ENCODE measurements around the gene PLEK.
"Not testable (repeated sequence)": the region's sequence is repeated elsewhere in the genome, so short reads cannot be mapped to it uniquely, and the experiment has no call there.

PLEK gene, protein sequence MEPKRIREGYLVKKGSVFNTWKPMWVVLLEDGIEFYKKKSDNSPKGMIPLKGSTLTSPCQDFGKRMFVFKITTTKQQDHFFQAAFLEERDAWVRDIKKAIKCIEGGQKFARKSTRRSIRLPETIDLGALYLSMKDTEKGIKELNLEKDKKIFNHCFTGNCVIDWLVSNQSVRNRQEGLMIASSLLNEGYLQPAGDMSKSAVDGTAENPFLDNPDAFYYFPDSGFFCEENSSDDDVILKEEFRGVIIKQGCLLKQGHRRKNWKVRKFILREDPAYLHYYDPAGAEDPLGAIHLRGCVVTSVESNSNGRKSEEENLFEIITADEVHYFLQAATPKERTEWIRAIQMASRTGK

DNA sequence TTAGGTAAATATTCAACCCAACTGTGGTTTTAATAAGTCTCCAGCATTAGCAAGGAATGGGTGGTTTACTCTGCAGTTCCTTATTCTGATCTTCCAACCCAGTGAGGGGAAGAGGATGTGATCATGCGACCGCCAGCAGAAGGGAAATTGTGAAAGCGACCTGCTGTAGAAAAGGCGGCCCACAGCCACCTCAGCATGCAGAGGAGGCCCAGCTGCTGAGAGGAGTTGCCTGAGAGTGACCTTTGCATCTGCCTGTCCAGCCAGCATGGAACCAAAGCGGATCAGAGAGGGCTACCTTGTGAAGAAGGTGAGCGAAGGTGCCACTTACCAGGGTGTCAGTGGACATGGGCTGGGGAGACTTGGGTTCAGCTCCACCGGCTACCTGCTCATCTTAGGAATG is at the start of gene PLEK:
Gene PLEK (plus strand): TSS at position 196 of the 400 bp plus-strand sequence. CDS start 70 bp downstream, at position 266.
- peak; percentile 19 for DNase-seq (ENCODE audit: low read depth)

DNA sequence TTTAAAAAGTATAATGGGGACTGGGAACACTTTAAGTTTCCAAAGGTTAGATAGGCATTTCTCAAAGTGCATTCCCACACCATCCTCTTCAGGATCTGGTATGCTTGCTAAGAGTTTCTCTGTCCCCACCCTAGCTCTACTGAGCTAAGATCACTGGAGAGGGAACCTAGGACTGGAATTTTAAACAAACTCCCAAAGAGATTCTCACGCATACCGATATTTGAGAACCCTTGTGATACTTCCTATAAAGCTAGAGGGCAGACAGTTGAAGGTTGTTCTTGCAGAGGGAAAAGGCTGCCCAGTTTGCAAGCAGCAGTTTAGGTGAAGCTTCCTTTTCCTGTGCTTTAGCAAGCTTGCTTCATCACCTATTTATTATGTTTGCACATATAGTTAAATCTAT is 49.0 kb upstream of the PLEK start:
- no peak for DNase-seq (ENCODE audit: low read depth)

DNA sequence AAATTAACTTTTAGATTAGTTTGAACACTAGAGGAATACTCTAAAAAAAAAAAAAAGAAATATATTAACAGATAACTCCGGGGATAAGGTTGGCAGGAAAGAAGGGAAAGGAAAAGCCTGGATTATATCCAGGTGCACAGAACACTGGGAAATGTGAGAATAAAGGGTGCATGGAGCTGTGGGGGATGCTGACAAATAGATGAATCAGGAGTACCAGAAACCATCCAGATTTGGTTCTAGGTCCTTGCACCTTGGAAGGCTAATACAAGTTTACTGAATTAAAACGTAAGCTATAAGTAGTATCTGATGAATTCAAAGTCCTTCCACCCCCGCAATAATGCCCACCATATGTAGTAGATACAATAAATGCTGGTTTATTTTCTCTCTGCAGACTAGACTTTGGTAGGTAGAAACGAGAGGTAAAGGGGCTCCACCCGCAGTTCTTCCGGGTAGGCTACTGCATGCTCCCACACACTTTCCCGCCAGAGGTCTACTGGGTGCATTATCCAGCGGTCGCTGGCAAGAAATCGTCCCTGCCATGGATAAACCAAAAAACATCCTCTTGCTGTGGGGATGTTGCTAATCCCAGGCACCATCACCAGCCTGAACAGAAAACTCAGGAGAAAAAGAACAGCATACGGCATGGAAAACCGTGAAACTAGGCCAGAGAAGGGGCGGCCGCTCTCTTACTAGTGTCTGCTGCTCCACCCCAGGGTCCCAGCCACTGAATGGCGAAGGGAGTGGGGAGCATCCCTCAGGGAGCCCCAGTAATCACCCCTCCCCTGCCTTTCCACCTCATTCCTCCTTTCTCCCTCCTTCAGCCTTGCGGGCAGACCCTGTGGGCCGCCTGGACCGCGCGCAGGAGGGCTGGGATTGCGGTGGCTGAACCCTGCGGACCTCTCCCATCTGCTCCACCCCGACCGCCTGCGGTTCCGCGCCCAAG is 46.8 kb upstream of the PLEK start:
- DNase-seq (ENCODE audit: low read depth), result no peak

DNA sequence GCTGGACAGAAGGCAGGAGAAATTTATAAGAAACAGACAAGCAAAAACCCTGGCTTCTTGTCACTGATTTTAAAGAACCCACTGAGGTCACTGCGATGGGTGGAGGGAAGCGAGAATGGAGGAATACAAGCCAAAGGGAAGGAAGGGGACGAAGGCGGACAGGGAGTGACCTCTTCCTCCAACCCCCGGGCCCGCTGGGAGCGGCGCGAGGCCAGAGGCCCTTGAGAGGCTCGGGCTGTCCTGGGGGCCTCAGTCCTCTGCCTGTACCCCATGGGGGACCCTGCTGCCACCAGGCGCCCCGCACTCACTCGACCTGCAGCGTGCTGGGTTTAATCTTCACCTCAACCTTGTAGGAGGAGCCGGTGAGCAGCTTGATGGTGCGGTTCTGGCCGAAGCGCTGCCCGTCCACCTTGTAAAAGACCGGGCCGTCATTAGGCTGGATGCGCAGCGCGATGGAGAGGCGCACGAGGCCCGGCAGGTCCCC is 46.1 kb upstream of the PLEK start:
- DNase-seq (ENCODE audit: low read depth), result no peak

DNA sequence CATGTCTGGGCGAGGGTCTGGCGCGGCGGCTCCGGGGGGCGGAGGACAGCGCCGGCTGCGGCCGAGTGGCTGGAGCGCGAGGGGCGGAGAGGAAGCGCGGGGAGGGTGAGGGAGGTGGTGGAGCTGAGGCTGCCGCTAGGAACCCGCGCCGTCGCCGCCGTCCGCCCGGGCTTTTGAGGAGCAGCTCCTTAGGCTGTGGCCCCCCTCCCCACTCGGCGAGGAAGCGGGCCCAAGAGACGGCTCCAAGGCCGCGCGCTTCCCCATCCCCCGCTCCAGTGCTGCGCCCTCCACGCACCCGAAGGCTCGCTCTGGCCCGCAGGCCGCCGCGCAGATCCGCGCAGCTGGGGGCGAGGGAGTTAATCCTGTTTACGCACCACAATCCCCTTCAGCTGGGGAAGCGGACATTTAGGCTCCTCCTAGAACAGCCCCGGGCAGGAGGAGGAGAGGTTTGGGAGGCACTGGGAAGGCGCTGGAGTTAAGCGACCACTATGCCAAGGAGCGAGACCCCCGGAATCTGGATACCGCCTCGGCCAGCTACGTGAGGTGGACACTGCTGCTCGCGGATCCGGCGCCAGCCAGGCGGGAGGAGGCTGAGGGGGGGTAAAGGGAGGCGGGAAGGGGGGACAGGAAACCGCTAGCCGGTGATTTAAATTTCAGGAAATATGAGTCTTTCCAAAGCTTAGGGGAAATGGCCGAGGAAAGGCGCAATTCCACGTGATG is 45.5 kb upstream of the PLEK start, which contains the start of gene CNRIP1:
Gene CNRIP1 (minus strand): TSS at position 552 of the 720 bp plus-strand sequence. CDS start 549 bp downstream, at position 3.
- peak; percentile 78 for DNase-seq (ENCODE audit: low read depth)

DNA sequence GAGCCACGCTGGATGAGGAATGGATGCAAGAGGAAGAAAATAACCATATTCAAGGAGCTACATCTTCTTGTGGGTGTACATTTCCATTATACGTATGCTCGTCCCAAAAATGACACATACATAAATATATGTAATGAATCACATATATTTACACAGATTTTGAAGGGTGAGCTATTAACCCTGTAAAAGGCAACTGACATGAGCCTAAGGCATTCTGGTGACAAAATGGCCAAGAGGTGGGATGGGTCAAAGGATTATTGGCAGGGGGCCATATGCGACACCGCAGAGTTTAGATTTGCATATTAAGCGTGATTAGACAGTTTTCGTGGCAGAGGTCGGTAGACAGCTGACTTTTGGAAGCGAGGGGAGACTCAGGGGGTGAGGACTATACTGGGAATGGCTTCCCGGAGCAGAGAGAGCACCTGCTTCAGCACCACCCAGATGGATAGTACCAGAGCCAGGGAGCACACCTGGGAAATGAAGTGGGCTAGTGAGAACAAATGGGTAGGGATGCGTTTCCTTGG is 44.9 kb upstream of the PLEK start:
- peak; percentile 26 for DNase-seq (ENCODE audit: low read depth)

DNA sequence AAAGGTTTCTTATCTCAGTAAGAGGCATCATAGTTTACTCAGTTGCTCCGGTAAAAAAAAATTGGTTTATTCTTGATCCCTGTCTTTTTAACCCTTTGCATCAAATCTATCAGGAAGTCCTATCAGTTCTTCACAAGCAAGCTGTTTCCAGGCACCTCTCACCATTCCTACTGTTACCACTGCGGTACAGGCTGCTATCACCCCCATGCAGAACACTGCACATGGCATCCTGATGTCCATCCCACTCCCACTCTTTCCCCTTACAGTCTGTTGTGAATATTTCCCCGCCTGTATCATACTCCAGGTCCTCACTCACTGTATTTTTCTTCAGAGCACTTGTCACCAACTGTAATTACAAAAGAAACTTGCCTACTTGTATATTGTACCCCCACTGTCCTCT is 40.0 kb upstream of the PLEK start:
- no peak for DNase-seq (ENCODE audit: low read depth)

DNA sequence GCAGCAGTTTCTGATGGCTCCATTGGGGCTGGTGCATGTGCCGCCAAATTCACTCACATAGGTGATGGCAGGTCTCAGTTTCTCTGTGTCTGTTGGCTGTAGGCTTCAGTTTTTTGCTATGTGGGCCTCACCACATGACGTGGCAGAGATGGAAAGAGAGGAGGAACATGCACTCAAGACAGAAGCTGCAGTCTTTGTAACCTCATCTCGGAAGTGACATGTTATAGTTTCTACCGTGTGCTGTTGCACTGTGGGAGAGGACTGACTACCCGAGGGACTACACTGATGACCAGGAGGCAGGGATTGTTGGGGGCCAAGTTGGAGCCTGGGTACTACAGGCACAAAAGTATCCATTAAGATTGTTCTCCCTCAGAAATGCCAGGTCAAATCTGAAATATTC is 36.2 kb upstream of the PLEK start:
- DNase-seq (ENCODE audit: low read depth), result no peak

DNA sequence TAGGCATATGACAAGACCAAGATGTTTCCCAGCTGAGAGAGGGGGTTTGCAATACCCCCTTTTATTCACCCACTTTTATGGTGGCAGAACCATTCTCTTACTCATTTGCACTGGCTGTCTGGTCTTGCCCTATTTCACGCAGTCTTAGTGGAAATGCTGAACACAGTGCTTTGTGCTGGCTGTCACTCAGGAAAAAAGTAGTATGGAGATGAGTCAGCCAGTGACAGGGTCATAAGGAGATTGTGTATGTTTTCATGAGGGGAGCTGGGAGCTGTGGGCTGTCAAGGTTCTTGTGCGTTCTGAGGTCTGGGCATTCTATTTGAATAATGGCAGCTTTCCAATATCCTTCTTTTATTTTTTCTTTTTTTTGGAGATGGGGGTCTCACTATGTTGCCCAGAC is 34.4 kb upstream of the PLEK start:
- DNase-seq (ENCODE audit: low read depth), result peak; percentile 78

DNA sequence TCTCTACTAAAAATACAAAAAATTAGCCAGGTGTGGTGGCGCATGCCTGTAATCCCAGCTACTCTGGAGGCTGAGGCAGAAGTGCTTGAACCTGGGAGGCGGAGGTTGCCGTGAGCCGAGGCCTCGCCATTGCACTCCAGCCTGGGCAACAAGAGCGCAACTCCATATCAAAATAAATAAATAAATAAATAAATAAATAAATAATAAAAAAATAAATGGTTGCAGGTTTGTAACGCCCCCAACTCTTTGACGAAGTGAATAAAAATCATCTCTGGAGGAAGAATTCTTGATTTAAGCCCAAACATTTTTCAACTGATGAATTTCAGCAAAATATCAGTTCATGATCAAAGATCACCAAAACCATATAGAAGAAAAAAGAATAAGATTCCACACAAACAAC is 32.1 kb upstream of the PLEK start:
- DNase-seq (ENCODE audit: low read depth), result no peak

DNA sequence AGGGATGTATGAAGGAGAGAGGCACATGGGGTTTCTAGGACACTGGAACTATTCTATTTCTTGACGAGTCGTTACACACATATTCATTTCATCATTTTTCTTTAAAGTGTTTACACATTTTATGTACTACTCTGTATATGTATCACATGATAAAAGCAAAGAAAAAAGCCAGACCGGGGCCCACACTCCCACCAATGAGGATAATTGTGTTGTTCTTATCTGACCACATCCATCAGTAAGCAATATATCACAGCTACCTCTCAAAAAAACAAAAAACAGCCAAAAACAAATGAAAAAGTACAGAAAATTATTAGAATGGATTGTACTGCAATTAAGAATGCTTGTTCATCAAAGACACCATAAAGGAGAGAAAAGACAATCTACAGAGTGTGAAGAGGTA is 31.2 kb upstream of the PLEK start:
- no peak for DNase-seq (ENCODE audit: low read depth)

DNA sequence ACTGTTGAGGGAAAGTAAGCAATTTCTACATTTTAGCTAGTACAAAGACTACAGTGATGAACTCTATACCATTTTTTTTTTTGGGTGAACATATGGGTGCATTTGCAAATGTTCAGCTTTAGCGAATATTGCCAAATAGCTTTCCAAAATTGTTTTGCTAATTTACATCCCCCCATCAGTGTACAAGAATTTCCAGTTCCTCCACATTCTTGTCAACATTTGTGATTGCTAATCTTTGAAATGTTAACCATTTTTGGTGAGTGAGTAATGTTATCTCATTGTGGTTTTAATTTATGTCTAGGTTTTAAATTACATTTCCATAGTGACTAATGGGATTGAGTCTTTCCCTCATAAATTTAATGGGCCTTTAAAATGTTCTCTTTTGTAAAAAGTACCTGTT is 28.9 kb upstream of the PLEK start:
- peak; percentile 82 for DNase-seq (ENCODE audit: low read depth)

DNA sequence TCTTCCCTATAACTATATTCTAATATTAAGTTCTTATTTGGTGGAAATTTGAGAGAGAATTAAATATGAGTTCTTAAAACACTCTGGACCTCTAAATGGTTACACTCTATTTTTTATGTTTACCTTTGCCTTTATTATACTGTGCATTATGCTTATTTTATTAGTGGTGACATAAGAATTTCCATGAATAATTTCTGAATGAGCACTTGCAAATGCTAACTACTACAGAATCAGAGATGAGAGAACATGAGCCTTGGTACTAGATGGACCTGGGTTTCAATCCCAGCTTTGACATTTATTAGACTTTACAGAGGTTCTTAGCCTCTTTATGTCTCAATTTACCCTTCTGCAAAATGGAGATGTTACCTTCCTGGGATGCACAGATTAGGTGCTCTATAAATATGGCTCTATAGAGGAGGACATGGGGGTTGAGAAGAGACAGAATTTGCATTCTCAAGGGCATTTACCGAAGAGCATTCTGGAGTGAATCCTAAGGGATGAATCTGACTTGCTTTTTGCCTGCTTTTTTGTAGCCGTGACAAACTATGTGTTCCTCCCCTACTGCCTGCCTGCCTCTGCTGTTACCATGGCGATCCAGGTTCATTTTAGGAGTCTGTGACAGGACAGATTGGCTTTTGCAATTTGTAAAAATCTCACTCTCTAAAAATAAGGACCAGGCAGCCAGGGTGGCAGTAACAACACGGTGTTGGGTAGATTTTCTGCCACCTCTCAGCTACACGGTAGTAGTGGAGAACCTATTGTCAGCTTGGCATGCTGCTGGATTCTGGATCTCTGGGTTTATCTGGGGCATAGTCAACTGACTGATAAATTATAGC is 24.6 kb upstream of the PLEK start:
- DNase-seq (ENCODE audit: low read depth), result no peak

DNA sequence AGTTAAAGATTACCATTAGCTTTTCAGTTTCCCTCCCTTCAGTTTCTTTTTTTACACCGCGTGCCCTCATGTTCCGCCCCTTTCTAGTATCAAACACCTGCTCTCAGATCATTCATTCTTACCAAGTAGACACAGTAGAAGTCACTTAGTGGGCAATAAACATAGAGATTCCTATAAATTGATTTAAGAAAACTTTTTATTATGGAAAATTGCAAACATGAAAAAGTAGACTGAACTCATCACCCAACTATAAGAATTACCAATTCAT is 24.1 kb upstream of the PLEK start:
- no peak for DNase-seq (ENCODE audit: low read depth)

DNA sequence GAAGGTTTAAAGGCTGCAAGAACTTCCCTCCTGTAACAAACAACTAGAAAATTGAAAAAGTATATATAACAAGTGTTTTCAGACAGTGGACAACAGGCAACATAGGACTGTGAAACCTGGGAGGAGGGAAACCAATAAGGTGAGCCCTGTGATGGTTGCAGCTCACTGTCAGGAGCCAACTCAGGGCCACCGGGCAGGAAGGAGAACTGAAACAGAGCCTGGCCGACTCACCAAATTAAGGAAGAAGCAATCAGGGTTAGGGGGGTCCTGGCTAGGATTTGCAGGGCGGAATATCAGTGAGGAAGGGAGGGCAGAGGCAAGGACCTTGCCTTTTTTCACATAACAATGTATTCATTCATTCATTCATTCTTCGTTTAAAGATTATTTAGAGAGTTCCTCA is 23.5 kb upstream of the PLEK start:
- no peak for DNase-seq (ENCODE audit: low read depth)

DNA sequence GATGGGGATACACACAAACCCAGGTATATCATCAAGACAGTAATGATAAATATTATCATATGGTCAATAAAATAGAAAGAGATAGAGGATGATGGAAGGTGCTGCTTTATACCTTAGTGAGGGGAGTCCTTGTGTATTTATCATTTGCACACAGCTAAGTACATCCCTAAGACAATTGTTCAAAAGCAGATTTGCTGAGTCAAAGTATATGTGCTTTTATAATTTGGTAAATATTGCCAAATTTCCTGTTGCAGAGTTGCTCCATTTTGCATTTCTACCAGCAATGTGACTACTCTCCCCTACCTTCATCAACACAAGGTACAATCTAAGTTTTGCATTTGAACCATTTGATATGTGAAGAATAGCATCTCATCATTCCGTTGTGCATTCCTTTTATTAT is 22.6 kb upstream of the PLEK start:
- no peak for DNase-seq (ENCODE audit: low read depth)

DNA sequence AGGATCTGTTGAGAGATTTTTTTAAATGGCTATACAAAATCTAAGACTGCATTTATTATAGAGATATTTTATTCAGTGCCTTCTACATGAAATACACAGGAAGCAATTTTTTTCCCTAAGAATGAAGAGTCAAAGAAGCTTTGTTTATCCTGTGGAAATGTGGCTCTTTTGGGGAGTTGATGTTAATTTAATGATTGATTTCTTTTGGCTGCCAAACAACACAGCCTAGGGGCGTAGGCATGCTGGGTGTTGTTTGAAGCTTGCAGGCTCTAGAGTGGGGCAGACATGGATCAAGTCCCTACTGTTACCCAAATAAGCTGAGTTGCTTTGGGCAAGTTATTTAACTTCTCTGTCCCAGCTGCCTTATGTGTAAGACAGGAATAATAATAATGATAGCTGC is 21.1 kb upstream of the PLEK start:
- no peak for DNase-seq (ENCODE audit: low read depth)

DNA sequence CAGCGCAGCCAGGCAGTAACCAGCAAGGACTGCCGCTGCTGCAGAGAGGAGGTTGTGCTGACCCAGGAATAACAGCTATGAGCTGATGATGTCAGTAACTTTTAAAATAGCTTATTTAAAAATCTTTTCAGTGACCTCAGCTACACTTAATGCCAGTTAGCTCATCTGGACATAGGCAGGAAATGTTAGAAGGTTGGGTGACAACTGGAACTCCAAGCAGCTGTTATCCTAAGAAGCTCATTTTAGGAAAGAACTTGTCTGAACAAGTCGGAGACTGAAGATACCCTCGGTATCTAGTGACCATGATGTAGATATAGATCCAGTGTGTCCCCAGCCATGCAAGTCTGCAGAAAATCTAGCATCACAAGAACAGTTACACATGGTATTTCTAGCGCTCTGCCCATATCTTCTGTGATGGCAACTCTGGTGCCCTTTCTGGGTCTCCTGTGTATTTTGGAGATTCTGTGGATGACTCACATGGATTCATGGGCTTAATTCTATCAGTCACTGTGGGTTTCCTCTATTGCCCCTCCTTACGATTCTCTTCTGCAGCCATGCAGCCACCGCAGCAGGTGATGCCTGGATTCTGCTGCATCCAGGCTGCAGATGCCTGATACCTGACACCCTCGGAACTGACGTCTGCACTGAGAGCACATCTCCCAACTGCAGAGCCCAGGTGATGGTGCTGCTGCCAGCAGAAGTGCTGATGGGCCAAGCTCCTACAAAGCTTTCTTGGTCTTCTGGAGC is 19.8 kb upstream of the PLEK start:
- no peak for DNase-seq (ENCODE audit: low read depth)

DNA sequence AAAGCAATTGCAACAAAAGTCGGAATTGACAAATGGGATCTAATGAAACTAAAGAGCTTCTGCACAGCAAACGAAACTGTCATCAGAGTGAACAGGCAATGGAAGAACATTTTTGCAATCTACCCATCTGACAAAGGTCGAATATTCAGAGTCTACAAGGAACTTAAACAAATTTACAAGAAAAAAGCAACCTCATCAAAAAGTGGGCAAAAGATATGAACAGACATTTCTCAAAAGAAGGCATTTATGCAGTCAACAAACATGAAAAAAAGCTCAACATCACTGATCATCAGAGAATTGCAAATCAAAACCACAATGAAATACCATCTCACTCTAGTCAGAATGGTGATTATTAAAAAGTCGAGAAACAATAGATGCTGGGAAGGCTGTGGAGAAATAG is 16.0 kb upstream of the PLEK start:
- DNase-seq (ENCODE audit: low read depth), result not testable (repeated sequence)

DNA sequence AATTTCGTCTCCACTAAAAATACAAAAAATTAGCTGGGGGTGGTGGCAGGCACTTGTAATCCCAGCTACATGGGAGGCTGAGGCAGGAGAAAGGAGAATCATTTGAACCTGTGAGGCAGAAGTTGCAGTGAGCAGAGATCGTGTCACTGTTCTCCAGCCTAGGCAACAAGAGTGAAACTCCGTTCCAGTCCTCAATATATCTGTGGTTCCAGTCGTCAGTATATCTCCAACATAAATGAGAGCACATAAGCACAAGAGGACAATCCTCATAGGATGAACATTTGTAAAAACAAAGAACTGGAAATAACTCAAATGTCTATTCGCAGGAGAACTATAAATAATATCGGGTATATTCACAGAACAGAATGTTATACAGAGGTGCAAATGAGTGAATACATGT is 13.1 kb upstream of the PLEK start:
- no peak for DNase-seq (ENCODE audit: low read depth)
